Measurements from ENCODE around the gene ANKRD11. TPM values are rescaled to one million over a fixed set of nuclear protein-coding genes. Genes with fewer than 3 reads are reported as not detected.
A peak's percentile ranks its signal among the peaks of the same experiment; 100 is the strongest.

ANKRD11 gene
- total and polyA plus RNA-seq, 2 donors (not counting 3 experiments of a cell fraction or from before 2014, with no cell fraction given), result 55.8 to 191 TPM

DNA sequence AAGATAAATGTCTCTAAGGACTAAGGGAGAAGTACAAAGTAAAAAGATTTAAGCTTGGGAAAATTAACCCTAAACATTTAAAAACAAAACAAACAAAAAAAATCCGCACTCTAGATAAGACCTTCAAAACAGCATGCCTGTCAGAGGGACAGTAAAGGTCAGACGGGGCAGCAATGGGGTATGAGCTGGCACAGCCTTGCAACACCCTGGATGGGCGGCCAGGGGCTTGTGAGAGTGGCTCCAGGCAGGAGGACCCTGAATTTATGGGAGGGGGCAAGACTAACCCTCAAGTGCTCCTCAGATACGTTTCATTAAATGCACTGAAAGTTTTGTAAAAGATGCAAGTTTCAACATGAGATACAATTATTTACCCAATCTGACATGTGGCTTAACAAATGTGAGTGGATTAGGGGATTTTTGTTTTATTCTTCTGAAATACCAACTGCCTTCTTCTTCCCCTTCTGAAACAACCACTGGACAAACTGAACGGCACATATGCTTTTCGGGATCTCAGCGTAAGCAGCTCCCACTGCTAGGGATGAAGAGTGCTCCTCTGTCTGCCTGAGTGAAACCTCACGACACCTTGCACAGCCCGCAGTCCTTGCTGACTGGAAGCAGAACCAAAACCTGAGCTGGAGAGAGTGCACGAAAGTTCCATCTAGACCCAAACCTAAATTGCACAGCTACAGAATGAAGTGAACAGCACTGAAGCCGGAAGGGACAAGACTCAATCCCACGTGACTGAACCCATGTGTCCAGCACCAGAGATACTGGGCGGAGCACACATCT lies 128.4 kb downstream of the ANKRD11 start:
- DNase-seq (ENCODE audit: low read depth, low spot score) (no peak), FAIRE-seq (no peak)
- no TSS peak for BruUV-seq (replicated peaks)
- Histone ChIP-seq H3K36me3 (ENCODE audit: control insufficient read depth in 2 of 2, extremely low read depth in 1 of 2, insufficient read depth in 2 of 2, low read length in 2 of 2) (no peaks in the 10 kb centered on the region), H4K20me1 (replicated peaks; ENCODE audit: control insufficient read depth, extremely low read depth, insufficient read depth, low read length) (peaks cover 9% of the 10 kb centered on the region), H3K4me2 (ENCODE audit: insufficient read depth, low read length) (peak overlapping the region; percentile 39), H3K4me3 (replicated peaks in 1 of 3; ENCODE audit: insufficient read depth in 1 of 3, low read depth in 1 of 3, low read length in 3 of 3) (no peak overlapping the region), H3K9me1 (replicated peaks; ENCODE audit: control insufficient read depth, extremely low read depth, insufficient read depth, low read length) (no peaks in the 10 kb centered on the region), H3K9me3 (replicated peaks; ENCODE audit: control insufficient read depth, insufficient read depth, low read length) (no peaks in the 10 kb centered on the region), H3K27me3 (ENCODE audit: control insufficient read depth in 2 of 2, insufficient read depth in 2 of 2, low read length in 2 of 2) (no peaks in the 10 kb centered on the region), H3K27ac (ENCODE audit: insufficient read depth, low read depth, low read length) (no peak overlapping the region), H3K79me2 (ENCODE audit: control insufficient read depth, insufficient read depth, low read length) (peaks cover 98% of the 10 kb centered on the region), H3K4me1 (ENCODE audit: control insufficient read depth, extremely low read depth, insufficient read depth, low read length) (peaks cover 61% of the 10 kb centered on the region), H3K9ac (replicated peaks; ENCODE audit: extremely low read depth, insufficient read depth, low read length) (no peak overlapping the region), H2AFZ (ENCODE audit: low read depth, low read length) (no peak overlapping the region)
- CTCF ChIA-PET, result interaction anchor here (1.0 to 3.2 kb wide), 4 partner anchors 8 to 195 kb away, joined by 3 to 10 read pairs (median 4); no protein-coding TSS in a partner anchor
- dilution Hi-C loops (cut with MboI; ENCODE audit: extremely low pct_ligation_motif_present, low sequenced_read_pairs) (no loop called here), intact Hi-C loops (cut with micrococcal nuclease) (loop anchor here (2.0 kb wide), 1 partner anchor 49 kb away; no protein-coding TSS in a partner anchor)
- no peak for TF ChIP-seq POLR2AphosphoS5 (IDR thresholded peaks at IDR 0.05; ENCODE audit: insufficient read depth, low read depth, low read length)
- no peak for TF ChIP-seq FOS (IDR thresholded peaks at IDR 0.05; ENCODE audit: borderline replicate concordance, insufficient read depth, low read length)
- TF ChIP-seq, protein P1, sequence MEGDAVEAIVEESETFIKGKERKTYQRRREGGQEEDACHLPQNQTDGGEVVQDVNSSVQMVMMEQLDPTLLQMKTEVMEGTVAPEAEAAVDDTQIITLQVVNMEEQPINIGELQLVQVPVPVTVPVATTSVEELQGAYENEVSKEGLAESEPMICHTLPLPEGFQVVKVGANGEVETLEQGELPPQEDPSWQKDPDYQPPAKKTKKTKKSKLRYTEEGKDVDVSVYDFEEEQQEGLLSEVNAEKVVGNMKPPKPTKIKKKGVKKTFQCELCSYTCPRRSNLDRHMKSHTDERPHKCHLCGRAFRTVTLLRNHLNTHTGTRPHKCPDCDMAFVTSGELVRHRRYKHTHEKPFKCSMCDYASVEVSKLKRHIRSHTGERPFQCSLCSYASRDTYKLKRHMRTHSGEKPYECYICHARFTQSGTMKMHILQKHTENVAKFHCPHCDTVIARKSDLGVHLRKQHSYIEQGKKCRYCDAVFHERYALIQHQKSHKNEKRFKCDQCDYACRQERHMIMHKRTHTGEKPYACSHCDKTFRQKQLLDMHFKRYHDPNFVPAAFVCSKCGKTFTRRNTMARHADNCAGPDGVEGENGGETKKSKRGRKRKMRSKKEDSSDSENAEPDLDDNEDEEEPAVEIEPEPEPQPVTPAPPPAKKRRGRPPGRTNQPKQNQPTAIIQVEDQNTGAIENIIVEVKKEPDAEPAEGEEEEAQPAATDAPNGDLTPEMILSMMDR (IDR thresholded peaks at IDR 0.05; ENCODE audit: extremely low read depth in 1 of 2, insufficient read depth in 1 of 2, low read depth in 1 of 2, low read length in 2 of 2), result no peak
- no peak for TF ChIP-seq EZH2 (IDR thresholded peaks at IDR 0.05; ENCODE audit: borderline replicate concordance, low read depth, low read length, severe bottlenecking)
- no peak for TF ChIP-seq JUN (IDR thresholded peaks at IDR 0.05; ENCODE audit: borderline replicate concordance, insufficient read depth, insufficient read length, low read depth)
- no peak for TF ChIP-seq POLR2A (IDR thresholded peaks at IDR 0.05; ENCODE audit: low read depth, low read length)
- no peak for TF ChIP-seq GATA2 (IDR thresholded peaks at IDR 0.05; ENCODE audit: insufficient read depth, insufficient read length, low read depth, low read length)
- TF ChIP-seq, protein P2, sequence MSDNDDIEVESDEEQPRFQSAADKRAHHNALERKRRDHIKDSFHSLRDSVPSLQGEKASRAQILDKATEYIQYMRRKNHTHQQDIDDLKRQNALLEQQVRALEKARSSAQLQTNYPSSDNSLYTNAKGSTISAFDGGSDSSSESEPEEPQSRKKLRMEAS (IDR thresholded peaks at IDR 0.05; ENCODE audit: insufficient read depth, insufficient read length), result no peak
- POLR2A ChIA-PET, result no interaction called here
